Measurements from ENCODE around the gene CLEC11A. TPM values are rescaled to one million over a fixed set of nuclear protein-coding genes. Genes with fewer than 3 reads are reported as not detected.

Gene CLEC11A
- total and polyA plus RNA-seq, 10 of the 15 experiments (the other 5 are each of a cell fraction or from before 2014, with no cell fraction given) = not detected

GRCh38 chr19:50710094-50710493, 13.1 kb upstream of the CLEC11A start (continued):
- no peak for TF ChIP-seq REST (IDR thresholded peaks at IDR 0.05; ENCODE audit: low read depth, low read length)
- no peak for TF ChIP-seq DPF2 (IDR thresholded peaks at IDR 0.05)

DNA sequence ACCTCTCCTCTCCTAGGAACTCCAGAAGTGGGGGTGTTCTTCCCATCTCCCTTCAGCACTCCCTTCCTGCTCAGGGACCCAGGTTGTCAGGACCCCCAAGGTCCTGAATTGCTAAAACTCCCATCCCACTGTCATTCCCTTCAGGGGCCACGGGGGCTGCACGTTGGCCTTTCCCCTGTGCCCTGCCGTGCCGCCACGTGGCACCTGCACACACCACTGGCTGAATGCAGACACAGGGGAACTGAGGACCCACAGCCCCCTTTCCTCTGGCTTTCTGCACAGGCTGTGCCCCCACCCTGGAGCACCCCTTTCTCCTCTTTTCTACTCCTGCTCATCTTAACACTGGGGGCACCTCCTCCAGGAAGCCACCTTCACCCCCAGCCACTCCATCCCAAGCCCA, 12.6 kb upstream of the CLEC11A start:
- Histone ChIP-seq H3K9ac (ENCODE audit: control insufficient read depth, insufficient read depth, low read length) (no peak overlapping the region), H3K27ac (ENCODE audit: control insufficient read depth, insufficient read depth) (no peak overlapping the region), H4K20me1 (ENCODE audit: control insufficient read depth, insufficient read depth) (no peaks in the 10 kb centered on the region), H3K9me3 (replicated peaks; ENCODE audit: control insufficient read depth, insufficient read depth, low read length) (no peaks in the 10 kb centered on the region), H3K4me1 (ENCODE audit: control insufficient read depth, insufficient read depth, low read length) (no peaks in the 10 kb centered on the region), H3K4me2 (ENCODE audit: control insufficient read depth, insufficient read depth) (no peak overlapping the region), H3K79me2 (ENCODE audit: control insufficient read depth, insufficient read depth, low read length) (no peaks in the 10 kb centered on the region), H3K27me3 (replicated peaks in 1 of 2; ENCODE audit: control insufficient read depth in 2 of 2, insufficient read depth in 2 of 2, low read length in 1 of 2) (no peaks in the 10 kb centered on the region; a peak in 1 of 4 replicates), H3K4me3 (no peak overlapping the region), H3K36me3 (ENCODE audit: control insufficient read depth in 2 of 2, insufficient read depth in 2 of 2, low read length in 1 of 2) (no peaks in the 10 kb centered on the region), H2AFZ (ENCODE audit: control insufficient read depth, low read depth, low read length) (no peak overlapping the region)
- intact Hi-C loops (cut with micrococcal nuclease; ENCODE audit: unreplicated experiment) = no loop called here
- in situ Hi-C loops (cut with MboI) = no loop called here
- 0% methylated on average over 5 of the region's 5 CpGs for WGBS (ENCODE audit: insufficient coverage, insufficient replicate concordance, low lambda C conversion rate, missing lambda C conversion rate)
- no peak for FAIRE-seq
- TF ChIP-seq TCF12 (IDR thresholded peaks at IDR 0.05; ENCODE audit: low read depth, low read length) = no peak
- TF ChIP-seq JUNB (IDR thresholded peaks at IDR 0.05) = no peak
- TF ChIP-seq, protein P1, sequence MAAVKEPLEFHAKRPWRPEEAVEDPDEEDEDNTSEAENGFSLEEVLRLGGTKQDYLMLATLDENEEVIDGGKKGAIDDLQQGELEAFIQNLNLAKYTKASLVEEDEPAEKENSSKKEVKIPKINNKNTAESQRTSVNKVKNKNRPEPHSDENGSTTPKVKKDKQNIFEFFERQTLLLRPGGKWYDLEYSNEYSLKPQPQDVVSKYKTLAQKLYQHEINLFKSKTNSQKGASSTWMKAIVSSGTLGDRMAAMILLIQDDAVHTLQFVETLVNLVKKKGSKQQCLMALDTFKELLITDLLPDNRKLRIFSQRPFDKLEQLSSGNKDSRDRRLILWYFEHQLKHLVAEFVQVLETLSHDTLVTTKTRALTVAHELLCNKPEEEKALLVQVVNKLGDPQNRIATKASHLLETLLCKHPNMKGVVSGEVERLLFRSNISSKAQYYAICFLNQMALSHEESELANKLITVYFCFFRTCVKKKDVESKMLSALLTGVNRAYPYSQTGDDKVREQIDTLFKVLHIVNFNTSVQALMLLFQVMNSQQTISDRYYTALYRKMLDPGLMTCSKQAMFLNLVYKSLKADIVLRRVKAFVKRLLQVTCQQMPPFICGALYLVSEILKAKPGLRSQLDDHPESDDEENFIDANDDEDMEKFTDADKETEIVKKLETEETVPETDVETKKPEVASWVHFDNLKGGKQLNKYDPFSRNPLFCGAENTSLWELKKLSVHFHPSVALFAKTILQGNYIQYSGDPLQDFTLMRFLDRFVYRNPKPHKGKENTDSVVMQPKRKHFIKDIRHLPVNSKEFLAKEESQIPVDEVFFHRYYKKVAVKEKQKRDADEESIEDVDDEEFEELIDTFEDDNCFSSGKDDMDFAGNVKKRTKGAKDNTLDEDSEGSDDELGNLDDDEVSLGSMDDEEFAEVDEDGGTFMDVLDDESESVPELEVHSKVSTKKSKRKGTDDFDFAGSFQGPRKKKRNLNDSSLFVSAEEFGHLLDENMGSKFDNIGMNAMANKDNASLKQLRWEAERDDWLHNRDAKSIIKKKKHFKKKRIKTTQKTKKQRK (IDR thresholded peaks at IDR 0.05; ENCODE audit: low read depth, low read length) = no peak
- no peak for TF ChIP-seq MYC (IDR thresholded peaks at IDR 0.05; ENCODE audit: insufficient read depth, insufficient read length, insufficient replicate concordance, low read length, severe bottlenecking)
- TF ChIP-seq, protein P2, sequence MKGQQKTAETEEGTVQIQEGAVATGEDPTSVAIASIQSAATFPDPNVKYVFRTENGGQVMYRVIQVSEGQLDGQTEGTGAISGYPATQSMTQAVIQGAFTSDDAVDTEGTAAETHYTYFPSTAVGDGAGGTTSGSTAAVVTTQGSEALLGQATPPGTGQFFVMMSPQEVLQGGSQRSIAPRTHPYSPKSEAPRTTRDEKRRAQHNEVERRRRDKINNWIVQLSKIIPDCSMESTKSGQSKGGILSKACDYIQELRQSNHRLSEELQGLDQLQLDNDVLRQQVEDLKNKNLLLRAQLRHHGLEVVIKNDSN (IDR thresholded peaks at IDR 0.05; ENCODE audit: borderline replicate concordance, extremely low read length, insufficient read depth, low read depth, low read length) = no peak
- TF ChIP-seq MEF2B (IDR thresholded peaks at IDR 0.05; ENCODE audit: partially characterized antibody, poor library complexity, severe bottlenecking) = no peak
- no peak for TF ChIP-seq MYB (IDR thresholded peaks at IDR 0.05; ENCODE audit: borderline replicate concordance, low read depth, low read length)
- TF ChIP-seq DPF2 (IDR thresholded peaks at IDR 0.05) = no peak
- ATAC-seq = no peak
- ChIA-PET SMC1A (ENCODE audit: uncharacterized antibody, unreplicated experiment) (interaction anchor here (2.2 kb wide), 1 partner anchor 211 kb away, joined by 5 read pairs; no protein-coding TSS in a partner anchor), RAD21 (ENCODE audit: unreplicated experiment) (interaction anchor here (1.4 kb wide), 1 partner anchor 211 kb away, joined by 3 read pairs; no protein-coding TSS in a partner anchor), POLR2A (no interaction called here), CTCF (interaction anchor here (1.6 kb wide), 1 partner anchor 211 kb away, joined by 4 read pairs; no protein-coding TSS in a partner anchor)
- no TSS peak for BruUV-seq (replicated peaks)
- no peak for DNase-seq (ENCODE audit: low read depth, low spot score)
